PC-9 (cell line): ENCODE data around the gene IFNGR2.

ENCODE experiments used
- EZH2 ChIP-seq: fragments of 200-600 bp; sonication (generic); IDR thresholded peaks from 2 replicates; pipeline ENCODE4 v1.8.0; 2017; ENCODE audit warnings: antibody characterized with exemption, low read depth
- TF ChIP-seq, protein P1 (sequence below): fragments of 200-600 bp; sonication (generic); conservative IDR thresholded peaks from 2 replicates; pipeline ENCODE4 v1.6.1; 2017; ENCODE audit warnings: mixed run types, antibody characterized with exemption, mild to moderate bottlenecking, moderate library complexity

DNA sequence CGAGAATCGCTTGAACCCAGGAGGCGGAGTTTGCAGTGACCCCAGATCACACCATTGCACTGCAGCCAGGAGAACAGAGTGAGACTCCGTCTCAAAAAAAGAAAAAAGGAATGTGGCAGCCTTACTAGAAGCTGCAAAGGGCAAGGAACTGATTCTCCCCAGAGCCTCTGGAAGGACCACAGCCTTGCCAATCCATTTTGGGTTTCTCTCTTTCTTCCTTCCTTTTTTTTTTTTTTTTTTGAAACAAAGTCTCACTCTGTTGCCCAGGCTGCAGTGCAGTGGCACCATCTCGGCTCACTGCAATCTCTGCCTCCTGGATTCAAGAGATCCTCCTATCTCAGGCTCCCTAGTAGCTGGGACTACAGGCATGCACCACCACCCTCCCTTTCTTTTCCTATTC lies 9.9 kb upstream of the IFNGR2 start:
- no peak for TF ChIP-seq EZH2
- TF ChIP-seq, protein P1, sequence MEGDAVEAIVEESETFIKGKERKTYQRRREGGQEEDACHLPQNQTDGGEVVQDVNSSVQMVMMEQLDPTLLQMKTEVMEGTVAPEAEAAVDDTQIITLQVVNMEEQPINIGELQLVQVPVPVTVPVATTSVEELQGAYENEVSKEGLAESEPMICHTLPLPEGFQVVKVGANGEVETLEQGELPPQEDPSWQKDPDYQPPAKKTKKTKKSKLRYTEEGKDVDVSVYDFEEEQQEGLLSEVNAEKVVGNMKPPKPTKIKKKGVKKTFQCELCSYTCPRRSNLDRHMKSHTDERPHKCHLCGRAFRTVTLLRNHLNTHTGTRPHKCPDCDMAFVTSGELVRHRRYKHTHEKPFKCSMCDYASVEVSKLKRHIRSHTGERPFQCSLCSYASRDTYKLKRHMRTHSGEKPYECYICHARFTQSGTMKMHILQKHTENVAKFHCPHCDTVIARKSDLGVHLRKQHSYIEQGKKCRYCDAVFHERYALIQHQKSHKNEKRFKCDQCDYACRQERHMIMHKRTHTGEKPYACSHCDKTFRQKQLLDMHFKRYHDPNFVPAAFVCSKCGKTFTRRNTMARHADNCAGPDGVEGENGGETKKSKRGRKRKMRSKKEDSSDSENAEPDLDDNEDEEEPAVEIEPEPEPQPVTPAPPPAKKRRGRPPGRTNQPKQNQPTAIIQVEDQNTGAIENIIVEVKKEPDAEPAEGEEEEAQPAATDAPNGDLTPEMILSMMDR: no peak
